Progenitor cell of endocrine pancreas (in vitro differentiated cells): Measurements from ENCODE around the gene ZXDC. TPM values are rescaled to one million over a fixed set of nuclear protein-coding genes. Genes with fewer than 3 reads are reported as not detected.

Experiments used
- DNase-seq: peaks from one replicate; pipeline ENCODE4 v3.0.0; 2021; ENCODE audit warnings: low spot score; ENCODE audit not compliant: unreplicated experiment
- H3K27ac Mint-ChIP-seq: 2 replicates; pipeline ENCODE4 v1.8.0; 2021; ENCODE audit warnings: mild to moderate bottlenecking, moderate library complexity, mixed read lengths
- H3K27me3 Mint-ChIP-seq: 2 replicates; pipeline ENCODE4 v1.8.0; 2021; ENCODE audit warnings: mixed read lengths
- H3K36me3 Mint-ChIP-seq: 2 replicates; pipeline ENCODE4 v1.8.0; 2022; ENCODE audit warnings: mixed read lengths; ENCODE audit not compliant: insufficient read depth
- H3K4me1 Mint-ChIP-seq: 2 replicates; pipeline ENCODE4 v1.8.0; 2021; ENCODE audit warnings: low read depth, mixed read lengths
- H3K4me3 Mint-ChIP-seq: 2 replicates; pipeline ENCODE4 v1.8.0; 2021; ENCODE audit warnings: low read depth, mild to moderate bottlenecking, moderate library complexity, mixed read lengths
- H3K9me3 Mint-ChIP-seq: 2 replicates; pipeline ENCODE4 v1.8.0; 2021; ENCODE audit warnings: low read depth, mixed read lengths
- CTCF ChIP-seq: fragments of 200-600 bp; sonication (generic); IDR thresholded peaks from one replicate; pipeline ENCODE4 v1.5.0; 2021; ENCODE audit warnings: antibody characterized with exemption, mild to moderate bottlenecking; ENCODE audit not compliant: unreplicated experiment
- total RNA-seq: library from RNA; stranded (reverse); gene quantifications from 2 replicates; pipeline ENCODE4 v1.2.1, GENCODE V29; 2021

The ZXDC gene
- total RNA-seq, 1 donor from 2014 or later = 40.5 TPM

GRCh38 chr3:126497956-126498355 lies 22.3 kb upstream of the ZXDC start:
- Mint-ChIP-seq H3K9me3 (no peaks in the 10 kb centered on the region), H3K36me3 (no peaks in the 10 kb centered on the region), H3K4me1 (no peaks in the 10 kb centered on the region), H3K4me3 (no peak overlapping the region), H3K27ac (no peak overlapping the region), H3K27me3 (peaks cover 10% of the 10 kb centered on the region)
- DNase-seq = no peak
- no peak for TF ChIP-seq CTCF

GRCh38 chr3:126496894-126497850 lies 21.5 kb upstream of the ZXDC start:
- Mint-ChIP-seq H3K9me3 (no peaks in the 10 kb centered on the region), H3K27ac (peak overlapping the region; percentile 70), H3K4me3 (no peak overlapping the region), H3K27me3 (peaks cover 10% of the 10 kb centered on the region), H3K36me3 (no peaks in the 10 kb centered on the region), H3K4me1 (no peaks in the 10 kb centered on the region)
- DNase-seq = no peak
- TF ChIP-seq CTCF = no peak

- no peak overlapping the region for H3K27ac Mint-ChIP-seq
- H3K36me3 Mint-ChIP-seq = no peaks in the 10 kb centered on the region
- H3K4me3 Mint-ChIP-seq = no peak overlapping the region
- no peaks in the 10 kb centered on the region for H3K9me3 Mint-ChIP-seq
- DNase-seq = no peak
- H3K27me3 Mint-ChIP-seq = peaks cover 13% of the 10 kb centered on the region
- TF ChIP-seq CTCF = no peak
- no peaks in the 10 kb centered on the region for H3K4me1 Mint-ChIP-seq
Measured at GRCh38 chr3:126495786-126496185, 20.1 kb upstream of the ZXDC start.

GRCh38 chr3:126494970-126495230 lies 19.2 kb upstream of the ZXDC start:
- H3K4me1 Mint-ChIP-seq = no peaks in the 10 kb centered on the region
- no peak overlapping the region for H3K4me3 Mint-ChIP-seq
- no peak overlapping the region for H3K27ac Mint-ChIP-seq
- TF ChIP-seq CTCF = no peak
- H3K9me3 Mint-ChIP-seq = no peaks in the 10 kb centered on the region
- no peaks in the 10 kb centered on the region for H3K36me3 Mint-ChIP-seq
- no peak for DNase-seq
- peaks cover 13% of the 10 kb centered on the region for H3K27me3 Mint-ChIP-seq

GRCh38 chr3:126494204-126494969 lies 18.7 kb upstream of the ZXDC start:
- no peak for DNase-seq
- Mint-ChIP-seq H3K36me3 (no peaks in the 10 kb centered on the region), H3K4me3 (no peak overlapping the region), H3K27me3 (peaks cover 15% of the 10 kb centered on the region), H3K4me1 (no peaks in the 10 kb centered on the region), H3K27ac (no peak overlapping the region), H3K9me3 (no peaks in the 10 kb centered on the region)
- TF ChIP-seq CTCF = no peak
